GM19463 (cell line): ENCODE results near the gene TIGAR.
A peak's percentile ranks its signal among the peaks of the same experiment; 100 is the strongest.

Experiments used
- ATAC-seq: cut with Tn5 transposase; IDR thresholded peaks from one replicate; pipeline ENCODE4 v1.9.1; 2021; ENCODE audit warnings: mild to moderate bottlenecking, moderate library complexity; ENCODE audit not compliant: unreplicated experiment

TIGAR gene

DNA sequence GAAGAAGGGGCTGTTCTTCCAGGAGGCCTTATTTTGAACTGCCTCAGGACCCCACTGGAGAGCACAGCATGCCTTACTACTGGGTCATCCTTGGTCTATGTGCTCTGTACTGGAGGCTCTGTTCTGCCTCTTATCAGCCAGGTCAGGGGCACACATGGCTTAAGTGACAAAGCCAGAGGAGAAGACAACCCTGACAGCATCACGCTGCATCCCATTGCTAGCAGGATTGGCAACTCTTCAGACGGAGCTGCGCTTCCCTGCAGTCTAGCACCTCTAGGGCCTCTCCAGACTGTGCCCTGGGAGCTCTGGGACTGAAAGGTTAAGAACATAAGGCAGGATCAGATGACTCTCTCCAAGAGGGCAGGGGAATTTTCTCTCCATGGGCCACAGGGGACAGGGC is 17.3 kb upstream of the TIGAR start:
- ATAC-seq = no peak

DNA sequence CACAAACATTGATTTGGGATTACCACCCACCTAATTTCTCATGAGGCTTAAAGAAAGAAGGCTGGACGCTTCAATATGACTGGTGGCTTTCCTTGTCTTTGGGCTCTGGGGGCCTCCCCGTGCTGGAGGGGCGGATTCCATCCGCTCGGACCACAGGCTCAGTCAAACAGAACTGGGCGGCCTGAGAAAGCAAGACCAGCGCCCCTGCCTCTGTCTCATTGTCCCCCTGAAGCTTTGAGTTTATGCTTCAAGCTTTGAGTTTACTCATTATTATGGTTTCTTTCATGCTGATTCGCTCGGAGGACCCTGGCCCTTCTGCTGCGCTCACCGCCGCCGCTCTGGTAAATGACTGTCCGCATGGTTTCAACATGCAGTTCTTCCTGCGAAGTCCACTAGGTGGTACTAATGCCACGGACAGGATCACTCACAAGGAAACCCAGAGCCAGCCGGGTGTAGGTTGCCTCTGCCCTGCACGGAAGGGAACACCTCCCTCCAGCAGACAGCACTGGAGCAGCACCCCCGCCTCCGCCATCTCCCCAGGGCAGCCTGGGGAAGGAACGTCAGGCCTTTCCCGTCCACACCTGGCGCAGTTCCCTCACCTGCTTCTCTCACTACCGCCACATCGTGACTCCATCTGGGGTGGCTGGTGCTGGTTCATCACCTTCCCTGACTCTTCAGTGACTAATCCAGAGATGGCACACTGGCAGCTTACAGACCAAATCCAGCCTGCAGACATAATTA is 13.2 kb upstream of the TIGAR start:
- ATAC-seq = no peak

DNA sequence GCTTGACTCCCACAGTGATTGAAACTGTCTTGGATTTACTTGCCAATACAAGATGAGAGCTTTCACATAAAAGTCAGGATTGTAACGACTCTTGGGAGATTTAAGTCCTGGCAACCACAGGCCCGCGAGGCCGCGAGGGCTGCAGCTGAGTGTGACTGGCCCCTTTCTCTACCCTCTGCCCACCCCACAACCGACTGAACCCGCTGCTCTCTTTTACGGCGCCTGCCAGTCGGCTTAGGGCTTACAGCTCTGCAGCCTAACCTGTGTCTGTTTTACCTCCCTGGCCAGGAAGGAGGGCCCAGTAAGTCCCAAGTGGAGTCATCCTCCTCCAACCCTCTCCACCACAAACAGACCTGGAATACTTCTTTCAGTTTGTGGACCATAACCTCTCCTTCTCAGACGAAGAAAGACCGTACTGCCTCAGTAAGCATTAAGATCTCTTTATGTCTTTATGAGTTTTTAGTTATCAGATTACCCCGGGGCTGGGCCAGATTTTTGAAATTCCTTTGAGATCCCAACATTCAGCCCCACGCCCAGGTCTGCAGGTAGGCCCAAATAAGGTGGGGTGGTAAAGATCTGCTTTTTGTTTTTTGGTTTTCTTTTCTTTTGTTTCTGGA is 12.6 kb upstream of the TIGAR start:
- ATAC-seq = no peak

- no peak for ATAC-seq
Measured at GRCh38 chr12:4311776-4312175, 9.2 kb upstream of the TIGAR start.

GRCh38 chr12:4312251-4312650 is 8.8 kb upstream of the TIGAR start:
- no peak for ATAC-seq

- peak; percentile 24 for ATAC-seq
Measured at GRCh38 chr12:4320497-4320852, 538 bp upstream of the TIGAR start.

DNA sequence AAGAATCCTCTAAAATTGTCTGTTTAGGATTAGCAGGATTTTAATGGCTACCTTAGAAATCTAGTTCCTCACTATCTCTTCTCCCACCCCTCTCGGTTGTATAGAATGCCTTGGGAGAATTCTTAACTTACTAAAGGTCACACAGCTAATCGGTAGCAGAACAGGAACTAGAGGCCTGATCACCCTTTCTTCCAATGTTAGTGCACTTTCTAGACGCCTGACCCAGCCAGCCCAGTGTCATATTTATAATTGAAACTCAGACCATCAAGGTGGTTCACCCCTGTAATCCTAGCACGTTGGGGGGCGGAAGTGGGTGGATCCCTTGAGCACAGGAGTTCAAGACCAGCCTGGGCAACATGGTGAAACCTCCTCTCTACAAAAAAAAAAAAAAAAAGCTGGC is 1.7 kb downstream of the TIGAR start:
- no peak for ATAC-seq

DNA sequence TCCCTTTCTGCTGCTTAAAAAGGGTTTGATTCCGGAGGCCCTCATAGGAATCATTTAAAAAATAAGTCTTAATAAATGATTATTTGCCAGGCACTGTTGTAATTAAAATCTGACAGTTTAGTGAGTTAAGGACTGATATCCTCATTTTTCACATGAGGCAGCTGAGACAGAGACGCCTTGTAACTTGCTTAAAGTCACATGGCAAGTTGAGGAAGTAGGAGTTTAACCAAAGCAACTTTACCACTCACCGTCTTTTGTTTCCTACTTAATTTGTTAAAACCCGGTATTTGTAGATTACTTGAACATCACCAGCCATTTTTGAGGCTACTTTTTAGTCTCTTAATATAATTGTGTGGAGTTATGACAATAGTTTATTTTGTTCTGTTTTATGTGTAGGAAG is 2.4 kb downstream of the TIGAR start:
- ATAC-seq = no peak

- ATAC-seq = no peak
Measured at GRCh38 chr12:4324366-4324765, 3.4 kb downstream of the TIGAR start.

GRCh38 chr12:4325966-4326365 is 5.0 kb downstream of the TIGAR start:
- no peak for ATAC-seq

DNA sequence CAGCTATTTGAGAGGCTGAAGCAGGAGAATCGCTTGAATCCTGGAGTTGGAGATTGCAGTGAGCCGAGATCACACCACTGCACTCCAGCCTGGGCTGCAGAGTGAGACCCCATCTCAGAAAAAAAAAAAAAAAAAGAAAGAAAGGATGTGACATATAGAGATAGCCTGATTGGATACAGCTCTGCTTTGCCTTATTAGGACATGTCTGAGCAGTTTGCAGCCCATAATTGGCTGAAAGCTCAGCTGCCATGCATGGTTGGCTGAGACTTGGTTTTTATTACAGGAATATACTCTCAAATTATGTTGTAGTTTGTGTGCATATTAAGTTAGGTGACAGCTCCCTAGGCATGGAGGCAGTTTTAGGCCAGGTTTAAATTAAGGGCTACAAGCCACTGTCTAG is 6.3 kb downstream of the TIGAR start:
- ATAC-seq = no peak

DNA sequence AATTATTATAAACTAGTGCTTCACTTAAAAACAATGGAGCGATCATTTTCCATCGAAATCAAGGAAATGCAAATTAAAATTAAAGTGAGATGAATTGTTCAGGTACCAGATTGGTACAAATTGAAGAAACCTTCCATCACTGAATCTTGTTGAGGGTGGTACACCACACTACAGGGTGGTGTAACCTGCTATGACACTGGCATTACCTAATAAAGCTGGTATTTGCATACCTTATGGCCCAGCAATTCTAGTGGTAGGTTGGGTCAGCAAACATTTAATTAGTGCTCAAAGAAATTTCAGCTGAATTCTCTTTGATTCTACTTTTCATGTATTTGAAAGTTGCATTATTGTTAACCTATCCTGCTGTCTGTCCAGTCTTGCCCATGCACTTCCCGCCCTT is 9.2 kb downstream of the TIGAR start:
- ATAC-seq = no peak

- ATAC-seq = no peak
Measured at GRCh38 chr12:4331221-4331620, 10.2 kb downstream of the TIGAR start.

- no peak for ATAC-seq
Measured at GRCh38 chr12:4331842-4332241, 10.8 kb downstream of the TIGAR start.

GRCh38 chr12:4346931-4347330 is 25.9 kb downstream of the TIGAR start:
- ATAC-seq = no peak

GRCh38 chr12:4353785-4354208 is 32.8 kb downstream of the TIGAR start:
- ATAC-seq = no peak

GRCh38 chr12:4355156-4356040 is 34.4 kb downstream of the TIGAR start:
- no peak for ATAC-seq

DNA sequence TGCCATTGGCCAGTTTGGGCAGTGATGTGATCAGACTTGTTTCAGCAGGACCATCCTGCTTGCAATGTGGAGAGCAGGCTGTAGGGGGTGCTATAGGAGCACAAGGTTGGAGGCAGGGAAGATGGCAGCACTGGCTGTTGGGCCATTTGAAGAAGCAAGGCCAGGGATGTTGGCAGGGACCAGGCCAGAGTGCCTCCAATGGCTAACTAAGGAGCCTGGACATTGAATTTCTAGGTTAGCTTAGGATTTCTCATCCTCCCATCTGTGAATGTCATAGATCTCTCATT is 35.0 kb downstream of the TIGAR start:
- ATAC-seq = no peak

DNA sequence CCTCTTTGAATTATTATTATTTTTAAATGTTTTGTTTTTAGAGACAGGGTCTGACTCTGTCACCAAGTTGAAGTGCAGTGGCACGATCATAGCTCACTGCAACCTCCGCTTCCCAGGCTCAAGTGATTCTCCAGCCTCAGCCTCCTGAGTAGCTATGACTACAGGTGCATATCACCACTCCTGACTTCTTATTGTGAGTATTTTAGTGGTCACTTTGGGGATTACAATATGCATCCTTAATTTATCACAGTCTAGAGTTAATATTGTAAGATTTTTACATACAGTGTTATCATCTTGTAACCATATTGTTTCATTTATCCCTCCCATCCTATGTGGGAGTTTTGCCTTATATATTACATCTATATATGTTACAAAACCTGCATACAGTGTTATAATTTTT is 45.1 kb downstream of the TIGAR start:
- ATAC-seq = no peak

GRCh38 chr12:4369548-4369947 is 48.5 kb downstream of the TIGAR start:
- no peak for ATAC-seq

DNA sequence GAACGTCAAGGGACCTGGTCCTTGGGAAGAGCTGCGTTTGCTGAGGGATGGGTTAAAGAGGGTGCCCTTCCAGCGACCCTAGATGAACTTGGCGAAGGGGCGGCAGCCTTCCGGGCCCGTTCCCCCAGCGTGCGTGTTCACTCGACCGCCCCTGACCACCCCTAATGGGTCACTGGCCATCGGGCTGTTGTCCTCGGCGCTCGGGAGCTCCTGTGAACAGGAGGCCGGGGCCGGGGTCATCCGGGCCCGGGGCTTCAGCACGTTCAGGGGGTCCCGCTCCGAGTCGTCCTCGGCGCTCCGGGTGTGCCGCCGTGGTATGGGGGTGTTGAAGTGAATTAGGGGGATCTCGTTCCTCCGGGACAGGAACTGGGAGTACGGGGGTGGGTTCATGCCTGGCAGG is 49.3 kb downstream of the TIGAR start:
- no peak for ATAC-seq

DNA sequence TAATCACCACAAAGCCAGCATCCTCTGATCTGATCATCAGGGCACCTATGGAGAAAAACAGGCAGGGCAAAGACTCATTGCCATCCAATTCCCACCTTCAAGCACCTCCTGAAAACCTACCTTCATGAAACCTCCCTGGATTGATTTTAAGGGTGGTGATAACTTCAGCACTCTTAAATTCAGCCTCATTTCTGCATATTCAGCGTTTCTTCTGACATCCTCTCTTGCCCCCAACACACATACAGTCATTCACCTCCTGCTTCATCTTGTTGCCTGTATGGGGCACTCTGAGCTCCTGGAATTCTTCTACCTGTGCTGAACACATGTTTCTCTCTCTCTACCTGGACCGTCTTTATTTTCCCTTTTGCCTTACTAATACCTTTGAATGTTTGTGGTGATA is 51.6 kb downstream of the TIGAR start:
- ATAC-seq = no peak
